ENCODE results near the gene EPB41L4B.
"Not testable (repeated sequence)": the region's sequence is repeated elsewhere in the genome, so short reads cannot be mapped to it uniquely, and the experiment has no call there.

Gene EPB41L4B

DNA sequence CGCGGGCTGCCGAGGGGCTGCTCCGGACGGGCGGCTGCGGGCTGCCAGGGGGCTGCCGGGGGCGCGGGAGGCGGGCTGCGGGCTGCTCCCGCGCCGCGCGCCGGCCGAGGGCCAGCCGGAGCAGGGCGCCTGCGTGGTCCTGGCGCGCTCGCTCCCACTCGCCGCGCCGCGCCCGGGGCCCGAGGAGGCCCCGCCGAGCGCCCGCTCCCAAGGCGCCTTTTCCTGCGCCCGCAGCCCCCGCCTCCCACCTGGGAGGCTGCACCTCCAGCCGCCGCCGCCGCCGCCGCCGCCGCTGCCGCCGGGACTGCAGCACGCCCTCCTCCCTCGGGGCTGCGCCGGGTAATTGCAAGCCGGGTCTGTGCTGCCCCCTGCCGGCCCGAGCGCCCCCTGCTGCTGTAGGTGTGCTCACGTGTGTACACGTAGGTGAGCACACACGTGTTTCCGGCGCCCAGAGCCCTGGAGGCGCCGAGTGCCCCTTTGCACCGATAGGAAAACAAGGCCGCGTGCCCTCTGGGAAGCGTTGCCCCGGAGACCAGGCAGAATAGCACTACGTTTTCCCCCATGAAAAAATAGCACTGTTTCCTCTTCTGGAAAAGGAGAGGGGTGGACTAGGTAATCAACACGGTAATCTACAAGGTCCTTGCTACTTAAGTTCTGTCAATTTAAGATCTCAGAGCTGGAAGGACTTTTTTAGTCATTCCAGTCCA is at the start of gene EPB41L4B:
EPB41L4B (minus strand) TSS at position 318 of the 707 bp plus-strand sequence. CDS start 613 bp downstream, outside the sequence.
- DNase-seq = peak; percentile 76

DNA sequence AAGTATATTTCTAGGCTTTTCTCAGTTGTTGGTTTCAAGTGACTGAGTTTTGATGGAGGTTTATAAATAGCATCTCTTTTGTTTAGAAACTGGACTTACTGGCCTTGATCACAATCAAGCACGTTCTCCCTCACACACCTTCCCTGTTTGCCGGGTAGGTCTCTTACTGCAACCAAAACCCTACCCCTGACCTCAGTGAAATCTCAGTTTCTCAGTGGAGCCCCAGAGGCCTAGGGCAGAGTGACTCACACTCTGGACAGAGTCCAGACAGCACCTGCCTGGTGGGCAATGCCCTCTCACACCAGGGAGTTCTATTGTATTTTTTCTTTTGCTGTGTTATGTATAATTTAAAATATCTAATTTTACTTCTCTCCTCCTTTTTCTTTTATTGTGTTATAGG is 48.4 kb upstream of the EPB41L4B start:
- no peak for DNase-seq

DNA sequence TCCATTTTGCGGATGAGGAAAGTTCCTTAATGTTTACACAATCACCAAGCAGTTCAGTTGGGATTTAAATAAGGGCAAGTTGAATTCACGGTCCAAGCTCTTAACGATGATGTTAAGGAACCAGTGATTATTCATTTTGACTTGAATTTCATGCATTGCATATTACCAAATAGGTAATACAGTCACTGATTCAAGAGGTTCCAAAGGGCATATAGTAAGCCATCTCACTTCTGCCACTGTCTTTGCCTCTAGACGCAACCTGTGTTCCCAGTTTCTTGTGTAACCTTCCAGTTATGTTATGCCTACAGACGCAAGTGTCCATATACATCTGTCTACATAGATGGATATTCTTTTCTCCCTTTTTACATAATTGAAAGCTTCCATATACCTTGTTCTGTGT is 39.9 kb upstream of the EPB41L4B start:
- DNase-seq = no peak

DNA sequence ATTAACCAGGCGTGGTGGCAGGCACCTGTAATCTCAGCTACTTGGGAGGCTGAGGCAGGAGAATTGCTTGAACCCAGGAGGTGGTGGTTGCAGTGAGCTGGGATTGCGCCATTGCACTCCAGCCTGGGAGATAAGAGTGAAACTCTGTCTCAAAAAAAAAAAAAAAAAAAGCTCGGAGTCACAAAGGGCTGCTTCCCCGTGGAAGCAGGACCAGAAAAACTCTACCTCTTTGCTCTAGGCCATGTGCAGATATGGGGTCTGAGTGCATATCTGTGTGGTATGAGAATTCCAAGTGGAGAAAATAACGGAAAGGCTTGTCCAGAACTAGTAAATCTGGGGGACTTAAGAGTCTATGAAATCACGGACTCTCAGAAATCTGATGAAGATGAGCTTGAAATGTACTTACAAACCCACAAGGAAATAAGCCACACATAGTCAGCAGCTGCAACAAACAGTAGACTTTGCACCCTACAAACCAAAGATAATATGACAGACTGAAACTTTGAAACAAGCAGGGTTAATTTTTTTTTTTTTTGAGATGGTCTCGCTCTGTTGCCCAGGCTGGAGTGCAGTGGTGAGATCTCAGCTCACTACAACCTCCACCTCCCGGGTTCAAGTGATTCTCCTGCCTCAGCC is 38.2 kb upstream of the EPB41L4B start:
- DNase-seq = not testable (repeated sequence)

GRCh38 chr9:109355564-109356297 is 34.9 kb upstream of the EPB41L4B start:
- no peak for DNase-seq

- DNase-seq = no peak
These were observed 33.3 kb upstream of the EPB41L4B start for GRCh38 chr9:109354190-109354589.

- DNase-seq = no peak
These were observed 30.2 kb upstream of the EPB41L4B start for GRCh38 chr9:109351032-109351431.

DNA sequence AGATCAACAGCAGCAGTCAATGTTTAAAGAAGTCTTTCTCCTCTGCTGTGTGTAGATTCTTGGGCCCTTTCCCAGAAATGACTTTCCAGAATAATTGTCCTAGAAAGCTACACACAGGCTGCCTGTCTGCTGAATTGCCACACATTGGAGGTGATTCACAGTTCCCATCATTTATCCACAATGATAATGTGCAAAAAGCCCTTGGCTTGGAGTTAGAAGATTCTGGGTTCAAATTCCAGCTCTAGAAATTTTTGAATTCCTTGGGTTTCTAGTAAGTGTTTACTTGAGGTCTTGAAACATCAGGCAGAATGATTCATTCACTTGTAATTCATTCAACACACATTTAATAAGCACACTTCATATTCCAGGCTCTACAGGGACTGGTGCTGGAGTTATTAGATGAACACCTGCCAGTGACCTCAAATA is 28.6 kb upstream of the EPB41L4B start:
- no peak for DNase-seq

- DNase-seq = no peak
These were observed 26.0 kb upstream of the EPB41L4B start for GRCh38 chr9:109346904-109347303.

- no peak for DNase-seq
These were observed 24.0 kb upstream of the EPB41L4B start for GRCh38 chr9:109344866-109345265.

DNA sequence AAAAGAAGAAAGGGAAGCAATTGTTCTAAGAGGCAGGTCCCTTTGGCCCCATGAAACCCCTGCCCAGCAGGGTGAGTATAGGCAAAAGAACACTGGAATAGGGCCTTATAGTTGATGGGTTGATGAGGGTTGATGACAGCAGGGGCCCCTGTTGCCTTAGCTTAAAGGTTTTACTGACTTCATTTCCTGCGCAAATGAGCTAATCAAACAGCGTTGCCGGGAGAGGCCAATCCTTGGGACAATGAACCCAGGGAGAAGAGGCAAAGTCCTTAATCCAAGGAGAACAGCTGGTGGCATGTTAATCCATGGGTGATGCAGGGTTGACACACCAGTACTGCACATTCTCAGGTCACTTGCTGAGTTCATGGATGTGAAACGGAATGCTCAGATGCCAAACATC is 22.0 kb upstream of the EPB41L4B start:
- DNase-seq = no peak

GRCh38 chr9:109341561-109341960 is 20.7 kb upstream of the EPB41L4B start:
- DNase-seq = no peak

GRCh38 chr9:109340979-109341378 is 20.1 kb upstream of the EPB41L4B start:
- not testable (repeated sequence) for DNase-seq

- no peak for DNase-seq
These were observed 15.6 kb upstream of the EPB41L4B start for GRCh38 chr9:109336409-109336808.

DNA sequence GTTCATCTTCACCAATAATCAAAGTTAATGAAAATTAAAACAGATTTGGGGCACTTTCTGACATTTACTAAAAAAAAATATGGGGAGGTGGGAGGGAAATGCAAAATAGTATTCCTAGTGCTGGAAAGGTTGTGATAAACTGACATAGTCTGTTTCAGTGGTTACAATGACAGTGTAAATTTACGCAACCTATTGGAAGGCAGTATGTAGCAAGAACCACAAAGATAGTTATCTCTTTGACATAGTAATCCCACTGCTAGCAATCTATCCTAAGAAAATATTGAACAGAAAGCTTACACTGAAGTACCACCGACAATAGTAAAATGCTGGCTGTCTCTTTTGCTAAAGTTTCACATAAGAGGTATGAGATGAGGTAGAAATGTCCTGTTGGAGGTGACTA is 15.1 kb upstream of the EPB41L4B start:
- no peak for DNase-seq

DNA sequence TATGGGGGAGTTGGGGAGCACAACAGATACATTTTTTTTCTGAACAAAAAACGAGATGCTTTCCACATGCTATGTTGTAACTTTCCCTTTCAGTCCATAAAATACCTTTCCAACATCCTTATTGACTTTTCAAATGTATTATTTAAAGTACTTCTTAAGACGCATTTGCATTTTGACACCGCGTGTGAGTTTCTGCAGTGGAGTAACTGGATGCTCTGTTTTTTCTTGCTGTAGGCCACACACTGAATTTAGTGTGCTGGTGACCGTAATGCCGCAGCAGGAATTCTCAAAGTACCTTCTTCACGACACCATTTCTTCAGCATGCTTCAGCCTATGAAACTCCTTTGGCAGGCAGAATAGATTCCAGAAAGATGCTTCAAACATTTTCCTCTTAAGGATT is 14.3 kb upstream of the EPB41L4B start:
- DNase-seq = no peak

- no peak for DNase-seq
These were observed 10.5 kb upstream of the EPB41L4B start for GRCh38 chr9:109331353-109331752.

DNA sequence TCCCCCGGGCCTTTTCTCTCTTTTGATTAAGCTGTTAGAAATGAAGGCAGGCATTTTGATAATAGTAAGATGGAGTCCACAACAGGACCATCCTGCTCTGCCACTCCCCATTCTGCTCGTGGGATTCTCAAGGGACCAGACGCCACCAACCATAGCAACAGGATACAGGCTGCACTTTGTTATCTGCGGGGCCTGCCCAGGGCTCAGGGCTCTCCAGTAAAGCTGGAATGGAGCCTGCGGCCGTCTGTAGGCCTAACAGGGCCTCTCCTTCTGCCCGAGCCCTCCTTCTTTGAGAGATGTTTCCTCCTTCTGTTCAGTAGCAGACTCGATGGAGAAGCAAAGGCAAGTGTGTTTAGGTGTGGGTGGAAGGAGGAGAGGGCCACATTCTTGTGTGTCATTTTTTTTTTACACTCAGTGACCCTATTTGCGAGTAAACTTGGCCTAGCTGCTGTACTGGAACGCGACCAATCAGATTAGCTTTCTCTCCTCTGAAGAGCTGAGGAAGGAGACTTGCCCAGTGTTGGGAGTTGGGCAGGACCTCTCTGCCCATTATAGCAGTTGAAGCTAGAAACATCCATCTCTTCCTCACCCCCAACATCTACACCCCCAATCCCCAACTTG is 8.9 kb upstream of the EPB41L4B start:
- no peak for DNase-seq

- DNase-seq = no peak
These were observed 8.2 kb upstream of the EPB41L4B start for GRCh38 chr9:109328978-109329637.

GRCh38 chr9:109325089-109325488 is 4.2 kb upstream of the EPB41L4B start:
- no peak for DNase-seq

DNA sequence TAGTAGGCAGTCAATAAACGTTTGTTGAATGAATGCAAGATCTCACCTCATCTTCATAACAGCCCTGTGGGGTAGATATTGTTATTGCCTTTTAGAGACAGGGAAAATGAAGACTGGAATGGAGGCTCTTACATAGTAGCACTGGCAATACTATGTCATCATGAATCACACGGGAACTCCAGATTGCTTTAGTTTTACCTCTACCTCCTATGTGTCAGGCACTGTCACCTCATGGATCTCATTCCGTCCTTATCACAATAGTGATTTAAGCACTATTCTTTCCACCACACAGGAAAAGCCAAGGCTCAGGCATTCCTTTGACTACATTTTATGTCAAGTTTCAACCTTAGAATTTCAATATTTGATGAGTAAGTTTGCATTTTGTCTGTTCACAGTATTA is 2.9 kb upstream of the EPB41L4B start:
- DNase-seq = no peak

DNA sequence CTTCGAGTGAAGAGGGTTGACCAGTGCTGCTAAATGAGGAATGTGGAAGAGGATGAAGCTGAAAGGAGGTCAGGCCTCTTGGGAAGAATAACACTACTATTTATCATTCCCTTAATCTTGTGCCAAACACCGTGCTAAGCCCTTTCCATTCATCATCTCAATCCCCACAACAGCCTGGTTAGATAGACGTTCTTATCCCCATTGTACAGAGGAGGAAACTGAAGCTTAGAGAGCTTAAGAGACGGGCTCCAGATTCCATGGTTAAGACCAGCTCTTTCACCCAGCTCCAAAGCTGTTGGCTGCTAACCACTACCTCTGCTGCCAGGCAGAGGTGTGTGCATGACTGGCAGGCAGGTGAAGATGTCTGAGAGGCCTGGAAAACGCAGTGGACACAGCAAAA is 868 bp upstream of the EPB41L4B start:
- no peak for DNase-seq

GRCh38 chr9:109320331-109320741 is 523 bp downstream of the EPB41L4B start:
- no peak for DNase-seq
